H1 (cell line): ENCODE data around the gene MAPK8IP2. TPM values are rescaled to one million over a fixed set of nuclear protein-coding genes. Genes with fewer than 3 reads are reported as not detected.

ENCODE experiments used
- CTCF ChIA-PET: fragments of 300-600 bp; sonication (Branson Sonifier 250); formaldehyde crosslinking; loops from one replicate; lab custom pipeline; 2021; ENCODE audit not compliant: partially characterized antibody; lab: Charles Lee
- POLR2A ChIA-PET: fragments of 300-600 bp; sonication (Branson Sonifier 250); formaldehyde crosslinking; loops from one replicate; lab custom pipeline; 2021; ENCODE audit warnings: inconsistent platforms; ENCODE audit not compliant: partially characterized antibody; lab: Charles Lee
- DNase-seq, 2 experiments: peaks; one replicate each; pipeline versions ENCODE4 v3.0.0 to v3.0.0-alpha.2; 2010 to 2022; ENCODE audit warnings: low spot score in 2 of 2, low read depth in 1 of 2, mixed read lengths in 1 of 2
- FAIRE-seq: peaks from 2 replicates; lab custom pipeline; 2011; peaks lifted over from hg19 to GRCh38; lab: Jason Lieb, UNC
- H2AFZ ChIP-seq: 2 replicates; pipeline ENCODE4 v1.8.1; 2012; ENCODE audit warnings: low read length, inconsistent platforms
- H2AK5ac ChIP-seq: 2 replicates; pipeline ENCODE4 v1.6.1; 2013; ENCODE audit warnings: low read depth, low read length
- H2BK120ac ChIP-seq: replicated peaks from 2 replicates; pipeline ENCODE3; 2013; ENCODE audit warnings: low read depth, low read length, inconsistent platforms
- H2BK12ac ChIP-seq: 2 replicates; pipeline ENCODE4 v1.6.1; 2013; ENCODE audit warnings: low read depth, low read length
- H2BK15ac ChIP-seq: 2 replicates; pipeline ENCODE4 v1.6.1; 2013; ENCODE audit warnings: low read length
- H2BK20ac ChIP-seq: 2 replicates; pipeline ENCODE4 v1.6.1; 2013; ENCODE audit warnings: low read length
- H2BK5ac ChIP-seq: 2 replicates; pipeline ENCODE4 v1.6.1; 2013; ENCODE audit warnings: low read depth, low read length
- H3K14ac ChIP-seq: 2 replicates; pipeline ENCODE4 v1.6.1; 2013; ENCODE audit warnings: inconsistent platforms; ENCODE audit not compliant: insufficient read length
- H3K18ac ChIP-seq: 2 replicates; pipeline ENCODE4 v1.6.1; 2013; ENCODE audit warnings: low read length; ENCODE audit errors: extremely low read depth
- H3K23ac ChIP-seq: 2 replicates; pipeline ENCODE4 v1.6.1; 2013; ENCODE audit warnings: inconsistent platforms; ENCODE audit not compliant: insufficient read length
- H3K23me2 ChIP-seq: 2 replicates; pipeline ENCODE4 v1.6.1; 2013; ENCODE audit warnings: low read depth, low read length
- H3K27ac ChIP-seq: 2 replicates; pipeline ENCODE4 v1.6.1; 2011; ENCODE audit warnings: low read depth, low read length, inconsistent platforms
- H3K27me3 ChIP-seq, 4 experiments: replicated peaks in 1 of 4; 1 replicate in 1 of 4; 2 replicates in 3 of 4; pipeline versions ENCODE4 v1.6.1 to v1.8.1; 2011 to 2013; ENCODE audit warnings: low read length in 3 of 4, mild to moderate bottlenecking in 3 of 4, inconsistent platforms in 2 of 4, mixed read lengths in 2 of 4, moderate library complexity in 1 of 4; ENCODE audit not compliant: control insufficient read depth in 3 of 4, insufficient read depth in 3 of 4; ENCODE audit errors: extremely low read depth in 1 of 4
- H3K36me3 ChIP-seq, 4 experiments: 2 replicates each; pipeline versions ENCODE4 v1.6.1 to v1.8.1; 2011 to 2013; ENCODE audit warnings: mild to moderate bottlenecking in 4 of 4, low read length in 3 of 4, moderate library complexity in 2 of 4, control low read depth in 1 of 4, inconsistent platforms in 1 of 4; ENCODE audit not compliant: insufficient read depth in 4 of 4, control insufficient read depth in 2 of 4
- H3K4ac ChIP-seq: replicated peaks from 2 replicates; pipeline ENCODE3; 2013; ENCODE audit warnings: low read length, low read depth, mixed read lengths, inconsistent platforms; ENCODE audit not compliant: insufficient read length
- H3K4me1 ChIP-seq, 4 experiments: replicated peaks in 1 of 4; 1 replicate in 1 of 4; 2 replicates in 3 of 4; pipeline versions ENCODE4 v1.6.1 to v1.8.1; 2011 to 2013; ENCODE audit warnings: low read length in 3 of 4, inconsistent platforms in 2 of 4, mixed read lengths in 1 of 4; ENCODE audit not compliant: insufficient read depth in 4 of 4, control insufficient read depth in 3 of 4
- H3K4me2 ChIP-seq, 2 experiments: 2 replicates each; pipeline versions ENCODE4 v1.6.1 to v1.8.1; 2011 to 2013; ENCODE audit warnings: low read depth in 2 of 2, low read length in 2 of 2, control low read depth in 1 of 2, inconsistent platforms in 1 of 2, mild to moderate bottlenecking in 1 of 2; ENCODE audit not compliant: insufficient read depth in 1 of 2
- H3K4me3 ChIP-seq, 4 experiments: fragments of 200-600, 300-600 bp in 1 of 4; sonication (generic), shearing (Covaris generic), sonication (Bioruptor Twin) in 1 of 4; 2 replicates each; pipeline versions ENCODE4 v1.5.1 to v1.8.1; 2011 to 2016; ENCODE audit warnings: low read length in 4 of 4, low read depth in 3 of 4, control low read depth in 2 of 4, inconsistent platforms in 2 of 4, mild to moderate bottlenecking in 2 of 4, mixed read lengths in 1 of 4, moderate library complexity in 1 of 4; ENCODE audit not compliant: insufficient read depth in 2 of 4; ENCODE audit errors: extremely low read depth in 1 of 4
- H3K56ac ChIP-seq: replicated peaks from 2 replicates; pipeline ENCODE3; 2013; ENCODE audit warnings: low read depth, mild to moderate bottlenecking, mixed read lengths, low read length, inconsistent platforms; ENCODE audit not compliant: insufficient read length
- H3K79me1 ChIP-seq: 2 replicates; pipeline ENCODE4 v1.6.1; 2013; ENCODE audit warnings: low read depth, low read length, control low read depth
- H3K79me2 ChIP-seq, 2 experiments: 2 replicates each; pipeline versions ENCODE4 v1.6.1 to v1.8.1; 2012 to 2013; ENCODE audit warnings: low read length in 2 of 2, mild to moderate bottlenecking in 2 of 2, inconsistent platforms in 1 of 2; ENCODE audit not compliant: insufficient read depth in 2 of 2, control insufficient read depth in 1 of 2
- H3K9ac ChIP-seq, 4 experiments: replicated peaks in 1 of 4; 1 replicate in 1 of 4; 2 replicates in 3 of 4; pipeline versions ENCODE4 v1.6.1 to v1.8.1; 2011 to 2013; ENCODE audit warnings: low read depth in 3 of 4, low read length in 3 of 4, control low read depth in 2 of 4, mild to moderate bottlenecking in 2 of 4, moderate library complexity in 2 of 4, inconsistent platforms in 1 of 4; ENCODE audit errors: extremely low read depth in 1 of 4
- H3K9me3 ChIP-seq, 2 experiments: 2 replicates each; pipeline versions ENCODE4 v1.6.1 to v1.8.1; 2012 to 2013; ENCODE audit warnings: mild to moderate bottlenecking in 2 of 2, moderate library complexity in 2 of 2, control low read depth in 1 of 2, inconsistent platforms in 1 of 2, low read depth in 1 of 2, low read length in 1 of 2, mixed read lengths in 1 of 2; ENCODE audit not compliant: insufficient read depth in 2 of 2
- H4K20me1 ChIP-seq, 2 experiments: replicated peaks in 1 of 2; 2 replicates each; pipeline versions ENCODE3 to v1.8.1; 2011 to 2013; ENCODE audit warnings: inconsistent platforms in 2 of 2, low read length in 2 of 2, mild to moderate bottlenecking in 1 of 2; ENCODE audit not compliant: insufficient read depth in 2 of 2, control insufficient read depth in 1 of 2
- H4K5ac ChIP-seq: 2 replicates; pipeline ENCODE4 v1.6.1; 2013; ENCODE audit warnings: low read length, low read depth, mixed read lengths, inconsistent platforms; ENCODE audit not compliant: insufficient read length
- H4K8ac ChIP-seq: 2 replicates; pipeline ENCODE4 v1.8.0; 2013; ENCODE audit warnings: mild to moderate bottlenecking, moderate library complexity, low read length, inconsistent platforms; ENCODE audit not compliant: insufficient read depth; ENCODE audit errors: extremely low read depth
- H4K91ac ChIP-seq: replicated peaks from 2 replicates; pipeline ENCODE3; 2013; ENCODE audit warnings: low read length, mixed read lengths, inconsistent platforms; ENCODE audit not compliant: insufficient read length
- BCL11A ChIP-seq, 2 experiments: IDR thresholded peaks; one replicate each; pipeline ENCODE4 v1.6.1; 2011; ENCODE audit warnings: low read depth in 2 of 2, low read length in 2 of 2, mild to moderate bottlenecking in 2 of 2
- BRCA1 ChIP-seq: IDR thresholded peaks from 2 replicates; pipeline ENCODE4 v1.6.1; 2012; ENCODE audit warnings: low read depth, low read length, improper control_type of control experiment
- CTCF ChIP-seq, 3 experiments: IDR thresholded peaks; 1 replicate in 2 of 3; 2 replicates in 1 of 3; pipeline versions ENCODE4 v1.5.1 to v1.6.1; 2011; ENCODE audit warnings: low read length in 3 of 3, mild to moderate bottlenecking in 3 of 3, inconsistent platforms in 2 of 3, low read depth in 1 of 3, moderate library complexity in 1 of 3; ENCODE audit not compliant: insufficient read depth in 1 of 3; ENCODE audit errors: control extremely low read depth in 1 of 3
- JUN ChIP-seq: IDR thresholded peaks from 2 replicates; pipeline ENCODE4 v1.6.1; 2011; ENCODE audit warnings: low read depth, mild to moderate bottlenecking, improper control_type of control experiment, low read length
- NRF1 ChIP-seq: IDR thresholded peaks from 2 replicates; pipeline ENCODE4 v1.6.1; 2011; ENCODE audit warnings: mild to moderate bottlenecking, low read depth, low read length, improper control_type of control experiment
- RNF2 ChIP-seq: fragments of 200-900, 300-1000 bp; sonication (generic); IDR thresholded peaks from 2 replicates; pipeline ENCODE4 v1.7.1; 2016; ENCODE audit warnings: borderline replicate concordance, low read depth, mild to moderate bottlenecking, antibody characterized with exemption, low read length; ENCODE audit not compliant: poor library complexity, severe bottlenecking; ENCODE audit errors: missing control alignments
- RXRA ChIP-seq: IDR thresholded peaks from 2 replicates; pipeline ENCODE4 v1.6.1; 2011; ENCODE audit warnings: low read depth, mild to moderate bottlenecking, low read length, moderate library complexity; ENCODE audit not compliant: insufficient read depth
- SIX5 ChIP-seq: IDR thresholded peaks from 2 replicates; pipeline ENCODE4 v1.6.1; 2011; ENCODE audit warnings: mild to moderate bottlenecking, low read depth, low read length
- SP1 ChIP-seq: IDR thresholded peaks from 2 replicates; pipeline ENCODE4 v1.6.1; 2011; ENCODE audit warnings: low read depth, low read length
- SP4 ChIP-seq: IDR thresholded peaks from 2 replicates; pipeline ENCODE4 v1.6.1; 2012; ENCODE audit warnings: low read length, inconsistent platforms
- SRF ChIP-seq: IDR thresholded peaks from 2 replicates; pipeline ENCODE4 v1.6.1; 2011; ENCODE audit warnings: mild to moderate bottlenecking, low read depth, low read length, moderate library complexity
- TAF7 ChIP-seq: optimal IDR thresholded peaks from 2 replicates; pipeline ENCODE3; 2011; ENCODE audit warnings: low read depth, mild to moderate bottlenecking, inconsistent platforms, low read length, moderate library complexity, borderline replicate concordance
- WGBS, 2 experiments: shearing (Covaris generic) in 1 of 2; methylation state at CpG; one replicate each; pipeline versions ENCODE4 v1.1.6 to v1.1.7; 2013 to 2015; ENCODE audit warnings: low lambda C conversion rate in 2 of 2, mixed read lengths in 2 of 2, inconsistent platforms in 1 of 2, low coverage in 1 of 2, missing lambda C conversion rate in 1 of 2; ENCODE audit not compliant: insufficient replicate concordance in 2 of 2, insufficient coverage in 1 of 2, insufficient read length in 1 of 2; ENCODE audit errors: extremely low coverage in 1 of 2, missing lambda C conversion rate in 1 of 2; 5-methylcytosine and 5-hydroxymethylcytosine counted together
- polyA plus RNA-seq, 7 experiments: library from polyadenylated mRNA; depleted of rRNA in 3 of 7; stranded (reverse) in 5 of 7; unstranded in 2 of 7; fragments of >200 nt in 5 of 7; fragments of 200-250 nt in 2 of 7; gene quantifications; 1 replicate in 5 of 7; 2 replicates in 1 of 7; 4 replicates in 1 of 7; pipeline versions ENCODE4 v1.2.1 to v1.2.3, GENCODE V29; 2011 to 2013; ENCODE audit warnings: missing spikeins in 2 of 7, mixed read lengths in 2 of 7
- total RNA-seq: library from RNA; stranded (reverse); fragmentation: NEBNext Ultra II Directional; extraction: Animal tissue kit (Norgen Biotek cat#: 25700); gene quantifications from 2 replicates; pipeline ENCODE4 v1.2.1, GENCODE V29; 2021

Gene MAPK8IP2
- total and polyA plus RNA-seq, 2 of the 8 experiments (the other 6 are each of a cell fraction or from before 2014, with no cell fraction given), result 1.5 to 5.5 TPM

DNA sequence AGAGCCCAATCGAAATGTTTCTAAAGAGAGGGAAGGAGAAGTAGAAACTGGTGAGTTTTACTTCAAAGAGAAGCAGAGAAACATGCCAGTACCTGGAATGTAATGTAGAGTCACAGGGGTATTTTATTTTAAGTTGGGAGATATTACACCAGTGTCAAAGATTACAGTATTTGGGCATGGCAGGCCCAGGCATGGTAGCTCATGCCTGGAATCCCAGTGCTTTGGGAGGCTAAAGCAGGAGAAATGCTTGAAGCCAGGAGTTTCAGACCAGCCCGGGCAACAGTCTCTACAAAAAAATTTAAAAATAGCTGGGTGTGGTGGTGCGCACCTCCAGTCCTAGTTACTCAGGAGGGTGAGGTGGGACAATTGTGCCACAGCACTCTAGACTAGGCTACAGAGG, 40.6 kb upstream of the MAPK8IP2 start:
- Histone ChIP-seq H3K79me1 (no peaks in the 10 kb centered on the region), H3K14ac (no peak overlapping the region), H2BK12ac (no peak overlapping the region), H3K36me3 (no peaks in the 10 kb centered on the region), H3K9me3 (no peaks in the 10 kb centered on the region), H3K9ac (no peak overlapping the region), H2BK5ac (no peak overlapping the region), H3K18ac (no peak overlapping the region), H3K4me2 (no peak overlapping the region), H4K8ac (no peak overlapping the region), H3K4me1 (peaks cover 0 to 5% (median 1%) of the 10 kb centered on the region in 4 experiments; a peak in 4 of 7 replicates), H3K4me3 (no peak overlapping the region), H3K27me3 (peaks cover 0 to 5% (median 3%) of the 10 kb centered on the region in 4 experiments; a peak in 5 of 7 replicates), H3K23ac (no peak overlapping the region), H4K5ac (no peak overlapping the region), H3K23me2 (peaks cover 3% of the 10 kb centered on the region; the same call in 1 of the 2 replicates), H3K27ac (no peak overlapping the region), H4K91ac (no peak overlapping the region), H4K20me1 (no peaks in the 10 kb centered on the region), H2BK20ac (no peak overlapping the region), H2AFZ (no peak overlapping the region), H3K4ac (no peak overlapping the region), H2AK5ac (no peak overlapping the region), H3K79me2 (no peaks in the 10 kb centered on the region), H2BK120ac (no peak overlapping the region), H2BK15ac (no peak overlapping the region), H3K56ac (no peak overlapping the region)
- TF ChIP-seq SIX5, result no peak
- TF ChIP-seq NRF1, result no peak
- no peak for TF ChIP-seq SP4
- no peak for TF ChIP-seq TAF7
- no peak for TF ChIP-seq RXRA
- TF ChIP-seq BRCA1, result no peak
- TF ChIP-seq SRF, result no peak
- no peak for TF ChIP-seq BCL11A (IDR thresholded peaks at IDR 0.05; ENCODE audit: low read depth in 2 of 2, low read length in 2 of 2)
- TF ChIP-seq JUN, result no peak
- no peak for TF ChIP-seq SP1
- TF ChIP-seq CTCF (IDR thresholded peaks at IDR 0.05; ENCODE audit: control extremely low read depth in 1 of 3, insufficient read depth in 1 of 3, low read depth in 1 of 3, low read length in 3 of 3), result no peak
- no peak for TF ChIP-seq RNF2
- WGBS, 2 experiments, result 92% methylated on average over 3 of the region's 3 CpGs; no CpG with 5 or more reads in 1 of the 2 experiments
- CTCF ChIA-PET, result interaction anchor here (0.7 to 2.1 kb wide), 4 partner anchors 34 to 132 kb away, joined by 3 to 6 read pairs (median 4); partner anchors contain the start of gene SCO2
- DNase-seq (no peak), FAIRE-seq (no peak)
- POLR2A ChIA-PET, result interaction anchor here (0.7 kb wide), 1 partner anchor 22 kb away, joined by 3 read pairs; no protein-coding TSS in a partner anchor
